SK-N-SH treated with all-trans-retinoic acid at 6 μM for 48 hours (cell line): ENCODE results near the gene ARL15.

Experiments
- ATAC-seq: fragments of 200-7000 bp; cut with Tn5 transposase; 3 replicates; pipeline ENCODE4 v1.9.1; 2020; ENCODE audit warnings: mild to moderate bottlenecking, moderate library complexity
- ARNTL ChIP-seq: fragments of 450-650 bp; formaldehyde crosslinking; IDR thresholded peaks from 2 replicates; pipeline ENCODE4 v1.5.0; 2020; ENCODE audit warnings: low read depth, mild to moderate bottlenecking, moderate library complexity, borderline replicate concordance
- BACH2 ChIP-seq: fragments of 250-450 bp; sonication (Bioruptor Pico); IDR thresholded peaks from 2 replicates; pipeline ENCODE4 v1.9.0; 2021; ENCODE audit warnings: mild to moderate bottlenecking, borderline replicate concordance
- CREB5 ChIP-seq: fragments of 250-450 bp; sonication (Bioruptor Pico); IDR thresholded peaks from 2 replicates; pipeline ENCODE4 v1.5.1; 2020; ENCODE audit warnings: low read depth, mild to moderate bottlenecking, moderate library complexity
- CSDC2 ChIP-seq: fragments of 250-450 bp; sonication (Bioruptor Pico); IDR thresholded peaks from 2 replicates; pipeline ENCODE4 v1.5.0; 2020; ENCODE audit warnings: mild to moderate bottlenecking, moderate library complexity
- CSRNP3 ChIP-seq: fragments of 250-450 bp; sonication (Bioruptor Pico); IDR thresholded peaks from 2 replicates; pipeline ENCODE4 v1.5.1; 2021; ENCODE audit warnings: mild to moderate bottlenecking, moderate library complexity
- ESRRG ChIP-seq: fragments of 250-450 bp; sonication (Bioruptor Pico); IDR thresholded peaks from 2 replicates; pipeline ENCODE4 v1.6.1; 2021; ENCODE audit warnings: mild to moderate bottlenecking
- GLIS3 ChIP-seq: fragments of 250-450 bp; sonication (Bioruptor Pico); IDR thresholded peaks from 2 replicates; pipeline ENCODE4 v1.5.0; 2020; ENCODE audit warnings: mild to moderate bottlenecking, moderate library complexity
- ISL1 ChIP-seq: fragments of 250-450 bp; sonication (Bioruptor Pico); IDR thresholded peaks from 2 replicates; pipeline ENCODE4 v2.1.2; 2022; ENCODE audit warnings: mild to moderate bottlenecking, moderate library complexity
- OSR1 ChIP-seq: fragments of 250-450 bp; sonication (Bioruptor Pico); IDR thresholded peaks from 2 replicates; pipeline ENCODE4 v1.8.0; 2022; ENCODE audit warnings: moderate library complexity, mild to moderate bottlenecking, inconsistent platforms
- PATZ1 ChIP-seq: fragments of 250-450 bp; sonication (Bioruptor Pico); IDR thresholded peaks from 2 replicates; pipeline ENCODE4 v1.8.0; 2020; ENCODE audit warnings: mild to moderate bottlenecking, moderate library complexity, borderline replicate concordance
- PPARA ChIP-seq: fragments of 250-450 bp; sonication (Bioruptor Pico); IDR thresholded peaks from 2 replicates; pipeline ENCODE4 v1.5.0; 2020; ENCODE audit warnings: mild to moderate bottlenecking, borderline replicate concordance
- RARB ChIP-seq: fragments of 250-450 bp; sonication (Bioruptor Pico); IDR thresholded peaks from 2 replicates; pipeline ENCODE4 v1.8.0; 2021; ENCODE audit warnings: mild to moderate bottlenecking, moderate library complexity
- SNAI2 ChIP-seq: fragments of 250-450 bp; sonication (Bioruptor Pico); IDR thresholded peaks from 2 replicates; pipeline ENCODE4 v1.5.0; 2020; ENCODE audit warnings: mild to moderate bottlenecking, moderate library complexity
- TCF4 ChIP-seq: fragments of 250-450 bp; sonication (Bioruptor Pico); IDR thresholded peaks from 2 replicates; pipeline ENCODE4 v1.8.0; 2021; ENCODE audit warnings: mild to moderate bottlenecking, moderate library complexity, borderline replicate concordance
- TOX ChIP-seq: fragments of 250-450 bp; sonication (Bioruptor Pico); IDR thresholded peaks from 2 replicates; pipeline ENCODE4 v1.8.0; 2021; ENCODE audit warnings: mild to moderate bottlenecking, moderate library complexity, borderline replicate concordance
- TSHZ2 ChIP-seq: fragments of 250-450 bp; sonication (Bioruptor Pico); IDR thresholded peaks from 2 replicates; pipeline ENCODE4 v1.5.0; 2020; ENCODE audit warnings: mild to moderate bottlenecking, moderate library complexity
- ZFP3 ChIP-seq: fragments of 250-450 bp; sonication (Bioruptor Pico); IDR thresholded peaks from 2 replicates; pipeline ENCODE4 v1.5.0; 2020; ENCODE audit warnings: mild to moderate bottlenecking, moderate library complexity
- ZFP30 ChIP-seq: fragments of 450-650 bp; formaldehyde crosslinking; IDR thresholded peaks from 2 replicates; pipeline ENCODE4 v1.5.0; 2022; ENCODE audit warnings: mild to moderate bottlenecking, moderate library complexity
- ZNF565 ChIP-seq: fragments of 450-650 bp; formaldehyde crosslinking; conservative IDR thresholded peaks from 2 replicates; pipeline ENCODE4 v1.5.0; 2020; ENCODE audit warnings: low read depth, mild to moderate bottlenecking, moderate library complexity
- ZNF70 ChIP-seq: fragments of 450-650 bp; formaldehyde crosslinking; IDR thresholded peaks from 2 replicates; pipeline ENCODE4 v1.5.0; 2020; ENCODE audit warnings: mild to moderate bottlenecking, moderate library complexity
- ZNF8 ChIP-seq: fragments of 450-650 bp; formaldehyde crosslinking; IDR thresholded peaks from 2 replicates; pipeline ENCODE4 v1.5.0; 2020; ENCODE audit warnings: mild to moderate bottlenecking, moderate library complexity

ARL15 gene

GRCh38 chr5:54086191-54086590 lies 224.2 kb downstream of the ARL15 start:
- TF ChIP-seq GLIS3 (CRISPR knock-in tag): no peak
- no peak for TF ChIP-seq CREB5 (CRISPR knock-in tag)
- no peak for TF ChIP-seq ZNF8 (CRISPR knock-in tag)
- no peak for TF ChIP-seq PATZ1 (CRISPR knock-in tag)
- no peak for TF ChIP-seq ARNTL (CRISPR knock-in tag)
- TF ChIP-seq BACH2: no peak
- TF ChIP-seq ESRRG (CRISPR knock-in tag): no peak
- no peak for TF ChIP-seq ZNF565 (CRISPR knock-in tag)
- ATAC-seq: no peak

- TF ChIP-seq ISL1 (no peak), ARNTL (CRISPR knock-in tag) (no peak), ZNF565 (CRISPR knock-in tag) (no peak), TCF4 (CRISPR knock-in tag) (no peak), ZFP3 (no peak), ZNF70 (CRISPR knock-in tag) (no peak), ZFP30 (CRISPR knock-in tag) (no peak), SNAI2 (no peak), RARB (CRISPR knock-in tag) (no peak), GLIS3 (CRISPR knock-in tag) (no peak), PATZ1 (CRISPR knock-in tag) (no peak), PPARA (CRISPR knock-in tag) (no peak), ESRRG (CRISPR knock-in tag) (no peak), CREB5 (CRISPR knock-in tag) (no peak), OSR1 (CRISPR knock-in tag) (no peak), CSRNP3 (no peak), TSHZ2 (CRISPR knock-in tag) (no peak), TOX (CRISPR knock-in tag) (no peak)
- ATAC-seq: no peak
These were observed 225.7 kb downstream of the ARL15 start for GRCh38 chr5:54084696-54085095.

GRCh38 chr5:54083851-54084250 lies 226.5 kb downstream of the ARL15 start:
- ATAC-seq: peak; percentile 28; the same call in 2 of the 3 replicates
- TF ChIP-seq ZNF70 (CRISPR knock-in tag) (no peak), SNAI2 (no peak), CSDC2 (CRISPR knock-in tag) (no peak), PATZ1 (CRISPR knock-in tag) (no peak), ISL1 (no peak)
